ENCODE data around the gene HOMER2.

DNA sequence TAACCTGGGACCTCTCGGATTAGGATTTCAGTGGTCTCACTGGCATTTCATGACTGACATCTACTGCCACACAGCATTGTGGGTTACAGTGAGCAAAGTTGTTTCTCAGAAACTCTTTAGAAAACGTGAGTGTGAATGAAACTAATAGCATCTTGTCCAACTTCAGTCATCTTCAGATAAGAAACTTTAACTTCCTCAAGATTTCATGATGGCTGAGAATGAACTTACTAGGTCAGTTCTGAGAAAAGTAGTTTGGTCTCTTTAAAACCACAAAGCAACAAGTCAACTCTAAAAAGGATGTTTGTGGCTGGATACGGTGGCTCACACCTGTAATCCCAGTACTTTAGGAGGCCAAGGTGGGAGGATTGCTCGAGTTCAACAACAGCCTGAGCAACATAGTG, 14.2 kb upstream of the HOMER2 start:
- TF ChIP-seq, protein P1, sequence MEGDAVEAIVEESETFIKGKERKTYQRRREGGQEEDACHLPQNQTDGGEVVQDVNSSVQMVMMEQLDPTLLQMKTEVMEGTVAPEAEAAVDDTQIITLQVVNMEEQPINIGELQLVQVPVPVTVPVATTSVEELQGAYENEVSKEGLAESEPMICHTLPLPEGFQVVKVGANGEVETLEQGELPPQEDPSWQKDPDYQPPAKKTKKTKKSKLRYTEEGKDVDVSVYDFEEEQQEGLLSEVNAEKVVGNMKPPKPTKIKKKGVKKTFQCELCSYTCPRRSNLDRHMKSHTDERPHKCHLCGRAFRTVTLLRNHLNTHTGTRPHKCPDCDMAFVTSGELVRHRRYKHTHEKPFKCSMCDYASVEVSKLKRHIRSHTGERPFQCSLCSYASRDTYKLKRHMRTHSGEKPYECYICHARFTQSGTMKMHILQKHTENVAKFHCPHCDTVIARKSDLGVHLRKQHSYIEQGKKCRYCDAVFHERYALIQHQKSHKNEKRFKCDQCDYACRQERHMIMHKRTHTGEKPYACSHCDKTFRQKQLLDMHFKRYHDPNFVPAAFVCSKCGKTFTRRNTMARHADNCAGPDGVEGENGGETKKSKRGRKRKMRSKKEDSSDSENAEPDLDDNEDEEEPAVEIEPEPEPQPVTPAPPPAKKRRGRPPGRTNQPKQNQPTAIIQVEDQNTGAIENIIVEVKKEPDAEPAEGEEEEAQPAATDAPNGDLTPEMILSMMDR (IDR thresholded peaks at IDR 0.05; ENCODE audit: low read depth, low read length, missing input control), result no peak
- no peak for TF ChIP-seq JUND (IDR thresholded peaks at IDR 0.05)
- no peak for TF ChIP-seq TAF1 (conservative IDR thresholded peaks at IDR 0.05)
- TF ChIP-seq, protein P2, sequence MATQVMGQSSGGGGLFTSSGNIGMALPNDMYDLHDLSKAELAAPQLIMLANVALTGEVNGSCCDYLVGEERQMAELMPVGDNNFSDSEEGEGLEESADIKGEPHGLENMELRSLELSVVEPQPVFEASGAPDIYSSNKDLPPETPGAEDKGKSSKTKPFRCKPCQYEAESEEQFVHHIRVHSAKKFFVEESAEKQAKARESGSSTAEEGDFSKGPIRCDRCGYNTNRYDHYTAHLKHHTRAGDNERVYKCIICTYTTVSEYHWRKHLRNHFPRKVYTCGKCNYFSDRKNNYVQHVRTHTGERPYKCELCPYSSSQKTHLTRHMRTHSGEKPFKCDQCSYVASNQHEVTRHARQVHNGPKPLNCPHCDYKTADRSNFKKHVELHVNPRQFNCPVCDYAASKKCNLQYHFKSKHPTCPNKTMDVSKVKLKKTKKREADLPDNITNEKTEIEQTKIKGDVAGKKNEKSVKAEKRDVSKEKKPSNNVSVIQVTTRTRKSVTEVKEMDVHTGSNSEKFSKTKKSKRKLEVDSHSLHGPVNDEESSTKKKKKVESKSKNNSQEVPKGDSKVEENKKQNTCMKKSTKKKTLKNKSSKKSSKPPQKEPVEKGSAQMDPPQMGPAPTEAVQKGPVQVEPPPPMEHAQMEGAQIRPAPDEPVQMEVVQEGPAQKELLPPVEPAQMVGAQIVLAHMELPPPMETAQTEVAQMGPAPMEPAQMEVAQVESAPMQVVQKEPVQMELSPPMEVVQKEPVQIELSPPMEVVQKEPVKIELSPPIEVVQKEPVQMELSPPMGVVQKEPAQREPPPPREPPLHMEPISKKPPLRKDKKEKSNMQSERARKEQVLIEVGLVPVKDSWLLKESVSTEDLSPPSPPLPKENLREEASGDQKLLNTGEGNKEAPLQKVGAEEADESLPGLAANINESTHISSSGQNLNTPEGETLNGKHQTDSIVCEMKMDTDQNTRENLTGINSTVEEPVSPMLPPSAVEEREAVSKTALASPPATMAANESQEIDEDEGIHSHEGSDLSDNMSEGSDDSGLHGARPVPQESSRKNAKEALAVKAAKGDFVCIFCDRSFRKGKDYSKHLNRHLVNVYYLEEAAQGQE (IDR thresholded peaks at IDR 0.05), result no peak
- TF ChIP-seq RXRA (IDR thresholded peaks at IDR 0.05), result no peak
- no peak for TF ChIP-seq YY1 (IDR thresholded peaks at IDR 0.05)
